ENCODE data around the gene MID1IP1. TPM values are rescaled to one million over a fixed set of nuclear protein-coding genes. Genes with fewer than 3 reads are reported as not detected.

The MID1IP1 gene
- total RNA-seq, 1 experiment from 2014 or later, result 100 TPM

DNA sequence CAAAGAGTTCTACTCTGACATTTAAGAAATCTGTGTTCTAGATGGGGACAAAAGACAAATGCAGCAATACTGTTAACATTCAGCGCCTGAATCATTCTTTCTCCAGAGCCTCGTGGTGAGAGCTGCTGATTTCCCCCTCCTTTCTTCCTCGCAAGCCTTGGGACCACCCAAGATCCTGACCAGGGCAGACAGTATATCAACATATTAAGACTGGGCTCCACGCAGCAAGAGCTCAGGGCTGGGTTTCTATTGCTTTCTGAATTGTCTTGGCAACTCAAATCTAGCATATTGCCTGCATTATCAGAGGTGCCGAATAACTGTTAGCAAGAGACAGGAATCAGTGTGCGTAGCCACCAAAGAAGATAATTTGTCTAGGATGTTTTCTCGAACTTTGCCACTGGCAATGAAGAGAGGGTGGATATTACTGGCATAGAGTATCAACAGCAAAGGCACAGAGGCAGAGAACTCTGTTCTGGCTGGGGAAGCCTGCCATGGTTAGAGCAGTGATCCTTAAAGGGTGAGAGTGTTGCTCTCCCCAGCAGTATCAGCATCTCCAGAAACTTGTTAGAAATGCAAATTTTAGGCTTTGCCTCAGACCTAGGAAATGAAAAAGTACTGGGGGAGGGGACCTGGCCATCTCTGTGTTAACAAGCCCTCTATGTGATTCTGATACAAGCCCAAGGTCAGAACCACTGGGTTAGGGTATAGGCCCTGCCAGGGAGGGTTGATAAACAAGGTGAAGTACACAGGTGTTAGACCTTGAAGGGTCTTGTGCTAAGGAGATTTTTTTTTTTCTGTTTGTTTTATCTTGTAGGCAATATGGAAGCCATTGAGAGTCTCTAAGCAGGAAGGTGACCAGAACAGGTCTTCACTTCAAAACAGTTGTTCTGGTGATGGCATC is 46.2 kb upstream of the MID1IP1 start:
- no peak overlapping the region for H2BK12ac ChIP-seq (ENCODE audit: insufficient read length, low read depth, low read length)
- no peak overlapping the region for H4K8ac ChIP-seq (replicated peaks; ENCODE audit: insufficient read length, low read depth, low read length)
- no peak overlapping the region for H2BK15ac ChIP-seq (ENCODE audit: low read depth, low read length)
- H3K9ac ChIP-seq (ENCODE audit: extremely low read depth, insufficient read length, low read length), result no peak overlapping the region
- H3T11ph ChIP-seq (ENCODE audit: low read length), result no peak overlapping the region
- no peak overlapping the region for H4K91ac ChIP-seq (ENCODE audit: insufficient read length, low read depth, low read length)
- H3K27me3 Mint-ChIP-seq (ENCODE audit: low read depth), result peaks cover 2% of the 10 kb centered on the region
- no peak overlapping the region for H4K5ac ChIP-seq (ENCODE audit: insufficient read length, low read depth, low read length)
- H3K36me3 Mint-ChIP-seq (ENCODE audit: insufficient read depth in 1 of 3, low read depth in 3 of 3), result no peaks in the 10 kb centered on the region; a peak in 3 of 7 replicates
- DNase-seq, result no peak
- H2BK20ac ChIP-seq (ENCODE audit: low read depth, low read length, poor library complexity, severe bottlenecking), result no peak overlapping the region
- H3K4me1 Mint-ChIP-seq, result peaks cover 13 to 15% of the 10 kb centered on the region in 2 experiments; a peak in 3 of 4 replicates
- no peaks in the 10 kb centered on the region for H4K20me1 ChIP-seq (ENCODE audit: control insufficient read depth, insufficient read depth, insufficient read length)
- no peak overlapping the region for H3K23ac ChIP-seq (ENCODE audit: insufficient read length, low read depth, low read length)
- no peak overlapping the region for H2AK5ac ChIP-seq (ENCODE audit: insufficient read length, low read length)
- no peaks in the 10 kb centered on the region for H3K27me3 ChIP-seq (ENCODE audit: insufficient read depth, low read length)
- no peaks in the 10 kb centered on the region for H3K23me2 ChIP-seq (ENCODE audit: insufficient read length, low read depth, low read length, poor library complexity, severe bottlenecking)
- H3K27ac ChIP-seq (ENCODE audit: insufficient read length, low read depth, low read length), result no peak overlapping the region
- TF ChIP-seq, protein P1, sequence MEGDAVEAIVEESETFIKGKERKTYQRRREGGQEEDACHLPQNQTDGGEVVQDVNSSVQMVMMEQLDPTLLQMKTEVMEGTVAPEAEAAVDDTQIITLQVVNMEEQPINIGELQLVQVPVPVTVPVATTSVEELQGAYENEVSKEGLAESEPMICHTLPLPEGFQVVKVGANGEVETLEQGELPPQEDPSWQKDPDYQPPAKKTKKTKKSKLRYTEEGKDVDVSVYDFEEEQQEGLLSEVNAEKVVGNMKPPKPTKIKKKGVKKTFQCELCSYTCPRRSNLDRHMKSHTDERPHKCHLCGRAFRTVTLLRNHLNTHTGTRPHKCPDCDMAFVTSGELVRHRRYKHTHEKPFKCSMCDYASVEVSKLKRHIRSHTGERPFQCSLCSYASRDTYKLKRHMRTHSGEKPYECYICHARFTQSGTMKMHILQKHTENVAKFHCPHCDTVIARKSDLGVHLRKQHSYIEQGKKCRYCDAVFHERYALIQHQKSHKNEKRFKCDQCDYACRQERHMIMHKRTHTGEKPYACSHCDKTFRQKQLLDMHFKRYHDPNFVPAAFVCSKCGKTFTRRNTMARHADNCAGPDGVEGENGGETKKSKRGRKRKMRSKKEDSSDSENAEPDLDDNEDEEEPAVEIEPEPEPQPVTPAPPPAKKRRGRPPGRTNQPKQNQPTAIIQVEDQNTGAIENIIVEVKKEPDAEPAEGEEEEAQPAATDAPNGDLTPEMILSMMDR (conservative IDR thresholded peaks at IDR 0.05), result no peak
- no peak overlapping the region for H3K4me3 Mint-ChIP-seq
- no peaks in the 10 kb centered on the region for H3K79me2 ChIP-seq (ENCODE audit: insufficient read depth, low read length)
- H2BK5ac ChIP-seq (ENCODE audit: insufficient read length, low read length), result no peak overlapping the region
- no peaks in the 10 kb centered on the region; the same call in 1 of the 2 replicates for H3K4me1 ChIP-seq (ENCODE audit: insufficient read depth, low read length)
- H3K4ac ChIP-seq (ENCODE audit: low read depth, low read length), result no peak overlapping the region
- no peaks in the 10 kb centered on the region for H3K9me3 ChIP-seq (ENCODE audit: control insufficient read depth, low read depth, low read length)
- H3K56ac ChIP-seq (ENCODE audit: insufficient read length, low read depth, low read length), result no peak overlapping the region
- no peak overlapping the region; a peak in 1 of 7 replicates for H3K27ac Mint-ChIP-seq
- H3K14ac ChIP-seq (ENCODE audit: insufficient read depth, low read length), result no peak overlapping the region
- peaks cover 65 to 75% of the 10 kb centered on the region in 2 experiments for H3K9me3 Mint-ChIP-seq
- no peak overlapping the region for H2AFZ ChIP-seq (ENCODE audit: low read length)
- no CpG with 5 or more reads among the region's 7 CpGs for WGBS (ENCODE audit: extremely low coverage, insufficient read length, low lambda C conversion rate)
- H3K4me2 ChIP-seq (ENCODE audit: insufficient read depth, insufficient read length, low read length), result no peak overlapping the region
- H3K79me1 ChIP-seq (ENCODE audit: insufficient read depth, low read depth, low read length, poor library complexity, severe bottlenecking), result no peaks in the 10 kb centered on the region
- H2BK120ac ChIP-seq (ENCODE audit: low read depth, low read length, poor library complexity, severe bottlenecking), result no peak overlapping the region
- no peak overlapping the region for H3K18ac ChIP-seq (ENCODE audit: insufficient read length, low read depth, low read length)
